ENCODE measurements around the gene ERICH6. TPM values are rescaled to one million over a fixed set of nuclear protein-coding genes. Genes with fewer than 3 reads are reported as not detected.
A peak's percentile ranks its signal among the peaks of the same experiment; 100 is the strongest.

Gene ERICH6
- total RNA-seq, 1 donor = under 0.01 TPM

- Histone ChIP-seq H3K9me3 (ENCODE audit: low read depth, low read length) (no peaks in the 10 kb centered on the region), H4K20me1 (ENCODE audit: insufficient read depth, low read length) (peaks cover 55% of the 10 kb centered on the region), H3K79me2 (ENCODE audit: insufficient read depth, low read length) (peaks cover 91% of the 10 kb centered on the region), H3K4me2 (ENCODE audit: insufficient read depth, low read length) (no peak overlapping the region), H3K27me3 (ENCODE audit: insufficient read depth, low read length) (no peaks in the 10 kb centered on the region), H3K4me3 (ENCODE audit: insufficient read depth, low read length) (no peak overlapping the region), H3K27ac (ENCODE audit: low read depth, low read length) (peak overlapping the region; percentile 12), H3K36me3 (ENCODE audit: insufficient read depth, low read length) (peaks cover 13% of the 10 kb centered on the region), H3K4me1 (ENCODE audit: insufficient read depth, low read length) (peaks cover 49% of the 10 kb centered on the region), H2AFZ (ENCODE audit: low read length) (no peak overlapping the region)
- TF ChIP-seq CTCF (IDR thresholded peaks at IDR 0.05; ENCODE audit: extremely low read depth, low read depth, low read length) = no peak
- DNase-seq (ENCODE audit: insufficient read length, low spot score, missing footprints) = no peak
These were observed 41.1 kb upstream of the ERICH6 start for GRCh38 chr3:150744919-150745211.

GRCh38 chr3:150744041-150744918, 40.6 kb upstream of the ERICH6 start:
- no peak for DNase-seq (ENCODE audit: insufficient read length, low spot score, missing footprints)
- peaks cover 85% of the 10 kb centered on the region for H3K79me2 ChIP-seq (ENCODE audit: insufficient read depth, low read length)
- peaks cover 51% of the 10 kb centered on the region for H4K20me1 ChIP-seq (ENCODE audit: insufficient read depth, low read length)
- H3K4me1 ChIP-seq (ENCODE audit: insufficient read depth, low read length) = peaks cover 46% of the 10 kb centered on the region
- H2AFZ ChIP-seq (ENCODE audit: low read length) = no peak overlapping the region
- peaks cover 13% of the 10 kb centered on the region for H3K36me3 ChIP-seq (ENCODE audit: insufficient read depth, low read length)
- H3K9me3 ChIP-seq (ENCODE audit: low read depth, low read length) = no peaks in the 10 kb centered on the region
- no peaks in the 10 kb centered on the region for H3K27me3 ChIP-seq (ENCODE audit: insufficient read depth, low read length)
- H3K4me2 ChIP-seq (ENCODE audit: insufficient read depth, low read length) = no peak overlapping the region
- no peak for TF ChIP-seq CTCF (IDR thresholded peaks at IDR 0.05; ENCODE audit: extremely low read depth, low read depth, low read length)
- H3K27ac ChIP-seq (ENCODE audit: low read depth, low read length) = peak overlapping the region; percentile 12
- H3K4me3 ChIP-seq (ENCODE audit: insufficient read depth, low read length) = no peak overlapping the region

GRCh38 chr3:150743508-150743907, 39.8 kb upstream of the ERICH6 start:
- Histone ChIP-seq H4K20me1 (ENCODE audit: insufficient read depth, low read length) (peaks cover 47% of the 10 kb centered on the region), H3K4me3 (ENCODE audit: insufficient read depth, low read length) (no peak overlapping the region), H3K27me3 (ENCODE audit: insufficient read depth, low read length) (no peaks in the 10 kb centered on the region), H3K36me3 (ENCODE audit: insufficient read depth, low read length) (peaks cover 13% of the 10 kb centered on the region), H3K79me2 (ENCODE audit: insufficient read depth, low read length) (peaks cover 78% of the 10 kb centered on the region), H3K4me1 (ENCODE audit: insufficient read depth, low read length) (peaks cover 44% of the 10 kb centered on the region), H2AFZ (ENCODE audit: low read length) (no peak overlapping the region), H3K4me2 (ENCODE audit: insufficient read depth, low read length) (no peak overlapping the region), H3K9me3 (ENCODE audit: low read depth, low read length) (no peaks in the 10 kb centered on the region), H3K27ac (ENCODE audit: low read depth, low read length) (no peak overlapping the region)
- DNase-seq (ENCODE audit: insufficient read length, low spot score, missing footprints) = no peak
- TF ChIP-seq CTCF (IDR thresholded peaks at IDR 0.05; ENCODE audit: extremely low read depth, low read depth, low read length) = no peak

- Histone ChIP-seq H3K27me3 (ENCODE audit: insufficient read depth, low read length) (no peaks in the 10 kb centered on the region), H3K27ac (ENCODE audit: low read depth, low read length) (no peak overlapping the region), H3K4me3 (ENCODE audit: insufficient read depth, low read length) (no peak overlapping the region), H3K9me3 (ENCODE audit: low read depth, low read length) (no peaks in the 10 kb centered on the region), H3K4me1 (ENCODE audit: insufficient read depth, low read length) (peaks cover 46% of the 10 kb centered on the region), H4K20me1 (ENCODE audit: insufficient read depth, low read length) (peaks cover 47% of the 10 kb centered on the region), H3K79me2 (ENCODE audit: insufficient read depth, low read length) (peaks cover 69% of the 10 kb centered on the region), H3K36me3 (ENCODE audit: insufficient read depth, low read length) (peaks cover 13% of the 10 kb centered on the region), H2AFZ (ENCODE audit: low read length) (no peak overlapping the region), H3K4me2 (ENCODE audit: insufficient read depth, low read length) (no peak overlapping the region)
- no peak for DNase-seq (ENCODE audit: insufficient read length, low spot score, missing footprints)
- TF ChIP-seq CTCF (IDR thresholded peaks at IDR 0.05; ENCODE audit: extremely low read depth, low read depth, low read length) = no peak
These were observed 39.0 kb upstream of the ERICH6 start for GRCh38 chr3:150742679-150743078.
